ENCODE data around the gene STX12. TPM values are rescaled to one million over a fixed set of nuclear protein-coding genes. Genes with fewer than 3 reads are reported as not detected.
A peak's percentile ranks its signal among the peaks of the same experiment; 100 is the strongest.
"Not testable (repeated sequence)": the region's sequence is repeated elsewhere in the genome, so short reads cannot be mapped to it uniquely, and the experiment has no call there.

Gene STX12
- total RNA-seq, 1 donor = 67.0 TPM

- TF ChIP-seq CTCF (IDR thresholded peaks at IDR 0.05; ENCODE audit: extremely low read depth, low read depth, low read length) = no peak
- Histone ChIP-seq H4K20me1 (ENCODE audit: insufficient read depth, low read length) (no peaks in the 10 kb centered on the region), H3K4me3 (ENCODE audit: insufficient read depth, low read length) (no peak overlapping the region), H3K27ac (ENCODE audit: low read depth, low read length) (no peak overlapping the region), H3K27me3 (ENCODE audit: insufficient read depth, low read length) (no peaks in the 10 kb centered on the region), H3K9me3 (ENCODE audit: low read depth, low read length) (no peaks in the 10 kb centered on the region), H2AFZ (ENCODE audit: low read length) (no peak overlapping the region), H3K4me2 (ENCODE audit: insufficient read depth, low read length) (no peak overlapping the region), H3K79me2 (ENCODE audit: insufficient read depth, low read length) (peaks cover under 1% of the 10 kb centered on the region), H3K4me1 (ENCODE audit: insufficient read depth, low read length) (peaks cover 15% of the 10 kb centered on the region), H3K36me3 (ENCODE audit: insufficient read depth, low read length) (no peaks in the 10 kb centered on the region)
- peak; percentile 39 for DNase-seq (ENCODE audit: insufficient read length, low spot score, missing footprints)
Observed at GRCh38 chr1:27868556-27868931, 95.5 kb downstream of the STX12 start.

- Histone ChIP-seq H3K4me2 (ENCODE audit: insufficient read depth, low read length) (no peak overlapping the region), H3K36me3 (ENCODE audit: insufficient read depth, low read length) (no peaks in the 10 kb centered on the region), H3K27me3 (ENCODE audit: insufficient read depth, low read length) (no peaks in the 10 kb centered on the region), H3K79me2 (ENCODE audit: insufficient read depth, low read length) (peaks cover 2% of the 10 kb centered on the region), H2AFZ (ENCODE audit: low read length) (peak overlapping the region; percentile 47), H3K27ac (ENCODE audit: low read depth, low read length) (no peak overlapping the region), H3K4me3 (ENCODE audit: insufficient read depth, low read length) (no peak overlapping the region), H4K20me1 (ENCODE audit: insufficient read depth, low read length) (no peaks in the 10 kb centered on the region), H3K4me1 (ENCODE audit: insufficient read depth, low read length) (peaks cover 11% of the 10 kb centered on the region), H3K9me3 (ENCODE audit: low read depth, low read length) (no peaks in the 10 kb centered on the region)
- TF ChIP-seq CTCF (IDR thresholded peaks at IDR 0.05; ENCODE audit: extremely low read depth, low read depth, low read length) = no peak
- peak; percentile 61 for DNase-seq (ENCODE audit: insufficient read length, low spot score, missing footprints)
Observed at GRCh38 chr1:27868932-27869718, 96.1 kb downstream of the STX12 start.

- Histone ChIP-seq H2AFZ (ENCODE audit: low read length) (no peak overlapping the region), H3K4me3 (ENCODE audit: insufficient read depth, low read length) (no peak overlapping the region), H4K20me1 (ENCODE audit: insufficient read depth, low read length) (no peaks in the 10 kb centered on the region), H3K4me1 (ENCODE audit: insufficient read depth, low read length) (peaks cover 9% of the 10 kb centered on the region), H3K27me3 (ENCODE audit: insufficient read depth, low read length) (no peaks in the 10 kb centered on the region), H3K9me3 (ENCODE audit: low read depth, low read length) (no peaks in the 10 kb centered on the region), H3K36me3 (ENCODE audit: insufficient read depth, low read length) (no peaks in the 10 kb centered on the region), H3K4me2 (ENCODE audit: insufficient read depth, low read length) (no peak overlapping the region), H3K27ac (ENCODE audit: low read depth, low read length) (no peak overlapping the region), H3K79me2 (ENCODE audit: insufficient read depth, low read length) (peaks cover 2% of the 10 kb centered on the region)
- TF ChIP-seq CTCF (IDR thresholded peaks at IDR 0.05; ENCODE audit: extremely low read depth, low read depth, low read length) = no peak
- no peak for DNase-seq (ENCODE audit: insufficient read length, low spot score, missing footprints)
Observed at GRCh38 chr1:27869719-27870085, 96.7 kb downstream of the STX12 start.

- H3K9me3 ChIP-seq (ENCODE audit: low read depth, low read length); H3K27me3 ChIP-seq (ENCODE audit: insufficient read depth, low read length); H3K4me2 ChIP-seq (ENCODE audit: insufficient read depth, low read length); H3K36me3 ChIP-seq (ENCODE audit: insufficient read depth, low read length); H4K20me1 ChIP-seq (ENCODE audit: insufficient read depth, low read length); H3K27ac ChIP-seq (ENCODE audit: low read depth, low read length); DNase-seq (ENCODE audit: insufficient read length, low spot score, missing footprints); H2AFZ ChIP-seq (ENCODE audit: low read length); H3K4me3 ChIP-seq (ENCODE audit: insufficient read depth, low read length); H3K79me2 ChIP-seq (ENCODE audit: insufficient read depth, low read length): not testable (repeated sequence)
- H3K4me1 ChIP-seq (ENCODE audit: insufficient read depth, low read length) = peaks cover 11% of the 10 kb centered on the region
Observed at GRCh38 chr1:27871076-27871475, 98.1 kb downstream of the STX12 start.
